ENCODE results near the gene WASHC4. TPM values are rescaled to one million over a fixed set of nuclear protein-coding genes. Genes with fewer than 3 reads are reported as not detected.

WASHC4 gene
- total and polyA plus RNA-seq, 2 experiments from 2014 or later, result 75.7 to 83.0 TPM

DNA sequence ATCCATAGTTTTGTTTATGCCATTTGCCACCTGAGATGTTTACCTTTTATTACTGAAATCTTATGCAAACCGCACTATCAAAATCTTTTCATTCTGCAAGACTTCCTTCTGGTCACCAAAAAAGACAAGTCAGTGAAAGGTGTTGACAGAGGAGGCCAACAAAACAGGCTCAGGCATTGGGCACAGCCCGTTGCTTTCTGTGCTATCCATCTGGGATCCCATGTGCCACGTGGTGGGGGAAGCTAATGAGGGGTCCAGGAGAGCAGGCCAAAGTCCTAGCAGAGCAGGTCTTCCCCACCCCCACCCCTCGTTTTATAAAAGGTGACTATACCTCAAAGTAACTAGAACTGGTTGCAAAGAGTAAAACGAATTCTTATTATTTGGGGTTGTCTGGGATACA lies 24.5 kb upstream of the WASHC4 start (continued):
- TF ChIP-seq, protein P1, sequence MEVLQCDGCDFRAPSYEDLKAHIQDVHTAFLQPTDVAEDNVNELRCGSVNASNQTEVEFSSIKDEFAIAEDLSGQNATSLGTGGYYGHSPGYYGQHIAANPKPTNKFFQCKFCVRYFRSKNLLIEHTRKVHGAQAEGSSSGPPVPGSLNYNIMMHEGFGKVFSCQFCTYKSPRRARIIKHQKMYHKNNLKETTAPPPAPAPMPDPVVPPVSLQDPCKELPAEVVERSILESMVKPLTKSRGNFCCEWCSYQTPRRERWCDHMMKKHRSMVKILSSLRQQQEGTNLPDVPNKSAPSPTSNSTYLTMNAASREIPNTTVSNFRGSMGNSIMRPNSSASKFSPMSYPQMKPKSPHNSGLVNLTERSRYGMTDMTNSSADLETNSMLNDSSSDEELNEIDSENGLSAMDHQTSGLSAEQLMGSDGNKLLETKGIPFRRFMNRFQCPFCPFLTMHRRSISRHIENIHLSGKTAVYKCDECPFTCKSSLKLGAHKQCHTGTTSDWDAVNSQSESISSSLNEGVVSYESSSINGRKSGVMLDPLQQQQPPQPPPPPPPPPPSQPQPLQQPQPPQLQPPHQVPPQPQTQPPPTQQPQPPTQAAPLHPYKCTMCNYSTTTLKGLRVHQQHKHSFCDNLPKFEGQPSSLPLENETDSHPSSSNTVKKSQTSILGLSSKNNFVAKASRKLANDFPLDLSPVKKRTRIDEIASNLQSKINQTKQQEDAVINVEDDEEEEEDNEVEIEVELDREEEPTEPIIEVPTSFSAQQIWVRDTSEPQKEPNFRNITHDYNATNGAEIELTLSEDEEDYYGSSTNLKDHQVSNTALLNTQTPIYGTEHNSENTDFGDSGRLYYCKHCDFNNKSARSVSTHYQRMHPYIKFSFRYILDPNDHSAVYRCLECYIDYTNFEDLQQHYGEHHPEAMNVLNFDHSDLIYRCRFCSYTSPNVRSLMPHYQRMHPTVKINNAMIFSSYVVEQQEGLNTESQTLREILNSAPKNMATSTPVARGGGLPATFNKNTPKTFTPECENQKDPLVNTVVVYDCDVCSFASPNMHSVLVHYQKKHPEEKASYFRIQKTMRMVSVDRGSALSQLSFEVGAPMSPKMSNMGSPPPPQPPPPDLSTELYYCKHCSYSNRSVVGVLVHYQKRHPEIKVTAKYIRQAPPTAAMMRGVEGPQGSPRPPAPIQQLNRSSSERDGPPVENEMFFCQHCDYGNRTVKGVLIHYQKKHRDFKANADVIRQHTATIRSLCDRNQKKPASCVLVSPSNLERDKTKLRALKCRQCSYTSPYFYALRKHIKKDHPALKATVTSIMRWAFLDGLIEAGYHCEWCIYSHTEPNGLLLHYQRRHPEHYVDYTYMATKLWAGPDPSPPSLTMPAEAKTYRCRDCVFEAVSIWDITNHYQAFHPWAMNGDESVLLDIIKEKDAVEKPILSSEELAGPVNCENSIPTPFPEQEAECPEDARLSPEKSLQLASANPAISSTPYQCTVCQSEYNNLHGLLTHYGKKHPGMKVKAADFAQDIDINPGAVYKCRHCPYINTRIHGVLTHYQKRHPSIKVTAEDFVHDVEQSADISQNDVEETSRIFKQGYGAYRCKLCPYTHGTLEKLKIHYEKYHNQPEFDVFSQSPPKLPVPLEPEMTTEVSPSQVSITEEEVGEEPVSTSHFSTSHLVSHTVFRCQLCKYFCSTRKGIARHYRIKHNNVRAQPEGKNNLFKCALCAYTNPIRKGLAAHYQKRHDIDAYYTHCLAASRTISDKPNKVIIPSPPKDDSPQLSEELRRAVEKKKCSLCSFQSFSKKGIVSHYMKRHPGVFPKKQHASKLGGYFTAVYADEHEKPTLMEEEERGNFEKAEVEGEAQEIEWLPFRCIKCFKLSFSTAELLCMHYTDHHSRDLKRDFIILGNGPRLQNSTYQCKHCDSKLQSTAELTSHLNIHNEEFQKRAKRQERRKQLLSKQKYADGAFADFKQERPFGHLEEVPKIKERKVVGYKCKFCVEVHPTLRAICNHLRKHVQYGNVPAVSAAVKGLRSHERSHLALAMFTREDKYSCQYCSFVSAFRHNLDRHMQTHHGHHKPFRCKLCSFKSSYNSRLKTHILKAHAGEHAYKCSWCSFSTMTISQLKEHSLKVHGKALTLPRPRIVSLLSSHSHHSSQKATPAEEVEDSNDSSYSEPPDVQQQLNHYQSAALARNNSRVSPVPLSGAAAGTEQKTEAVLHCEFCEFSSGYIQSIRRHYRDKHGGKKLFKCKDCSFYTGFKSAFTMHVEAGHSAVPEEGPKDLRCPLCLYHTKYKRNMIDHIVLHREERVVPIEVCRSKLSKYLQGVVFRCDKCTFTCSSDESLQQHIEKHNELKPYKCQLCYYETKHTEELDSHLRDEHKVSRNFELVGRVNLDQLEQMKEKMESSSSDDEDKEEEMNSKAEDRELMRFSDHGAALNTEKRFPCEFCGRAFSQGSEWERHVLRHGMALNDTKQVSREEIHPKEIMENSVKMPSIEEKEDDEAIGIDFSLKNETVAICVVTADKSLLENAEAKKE (CRISPR knock-in tag; IDR thresholded peaks at IDR 0.05), result no peak
- TF ChIP-seq NANOG (IDR thresholded peaks at IDR 0.05; ENCODE audit: borderline replicate concordance) (no peak), CREB1 (CRISPR knock-in tag; IDR thresholded peaks at IDR 0.05; ENCODE audit: low read depth) (no peak), EZH2 (IDR thresholded peaks at IDR 0.05; ENCODE audit: low read depth, unreplicated experiment) (no peak)
- TF ChIP-seq, protein P2, sequence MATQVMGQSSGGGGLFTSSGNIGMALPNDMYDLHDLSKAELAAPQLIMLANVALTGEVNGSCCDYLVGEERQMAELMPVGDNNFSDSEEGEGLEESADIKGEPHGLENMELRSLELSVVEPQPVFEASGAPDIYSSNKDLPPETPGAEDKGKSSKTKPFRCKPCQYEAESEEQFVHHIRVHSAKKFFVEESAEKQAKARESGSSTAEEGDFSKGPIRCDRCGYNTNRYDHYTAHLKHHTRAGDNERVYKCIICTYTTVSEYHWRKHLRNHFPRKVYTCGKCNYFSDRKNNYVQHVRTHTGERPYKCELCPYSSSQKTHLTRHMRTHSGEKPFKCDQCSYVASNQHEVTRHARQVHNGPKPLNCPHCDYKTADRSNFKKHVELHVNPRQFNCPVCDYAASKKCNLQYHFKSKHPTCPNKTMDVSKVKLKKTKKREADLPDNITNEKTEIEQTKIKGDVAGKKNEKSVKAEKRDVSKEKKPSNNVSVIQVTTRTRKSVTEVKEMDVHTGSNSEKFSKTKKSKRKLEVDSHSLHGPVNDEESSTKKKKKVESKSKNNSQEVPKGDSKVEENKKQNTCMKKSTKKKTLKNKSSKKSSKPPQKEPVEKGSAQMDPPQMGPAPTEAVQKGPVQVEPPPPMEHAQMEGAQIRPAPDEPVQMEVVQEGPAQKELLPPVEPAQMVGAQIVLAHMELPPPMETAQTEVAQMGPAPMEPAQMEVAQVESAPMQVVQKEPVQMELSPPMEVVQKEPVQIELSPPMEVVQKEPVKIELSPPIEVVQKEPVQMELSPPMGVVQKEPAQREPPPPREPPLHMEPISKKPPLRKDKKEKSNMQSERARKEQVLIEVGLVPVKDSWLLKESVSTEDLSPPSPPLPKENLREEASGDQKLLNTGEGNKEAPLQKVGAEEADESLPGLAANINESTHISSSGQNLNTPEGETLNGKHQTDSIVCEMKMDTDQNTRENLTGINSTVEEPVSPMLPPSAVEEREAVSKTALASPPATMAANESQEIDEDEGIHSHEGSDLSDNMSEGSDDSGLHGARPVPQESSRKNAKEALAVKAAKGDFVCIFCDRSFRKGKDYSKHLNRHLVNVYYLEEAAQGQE (IDR thresholded peaks at IDR 0.05; ENCODE audit: unreplicated experiment), result no peak

Measured in GM23338 (cell line).